Kidney (tissue), 14 donors: ENCODE data around the gene EFNB1. TPM values are rescaled to one million over a fixed set of nuclear protein-coding genes. Genes with fewer than 3 reads are reported as not detected.
A peak's percentile ranks its signal among the peaks of the same experiment; 100 is the strongest.

Experiments
- DNase-seq, 5 donors: peaks; one replicate each; pipeline ENCODE4 v3.0.0-alpha.2; 2013 to 2020
- FAIRE-seq: peaks from 2 replicates; lab custom pipeline; 2012; peaks lifted over from hg19 to GRCh38; lab: Jason Lieb, UNC
- H3K27ac ChIP-seq, 2 donors: one replicate each; pipeline ENCODE4 v1.7.0; 2013; ENCODE audit warnings: low read depth in 2 of 2, low read length in 2 of 2, inconsistent platforms in 1 of 2
- H3K27me3 ChIP-seq: one replicate; pipeline ENCODE4 v1.7.1; 2013; ENCODE audit warnings: low read length, inconsistent platforms; ENCODE audit not compliant: control insufficient read depth, insufficient read depth
- H3K36me3 ChIP-seq, 3 donors: one replicate each; pipeline versions ENCODE4 v1.7.0 to v1.7.1; 2013; ENCODE audit warnings: low read length in 3 of 3, control low read depth in 1 of 3, inconsistent platforms in 1 of 3; ENCODE audit not compliant: insufficient read depth in 3 of 3, control insufficient read depth in 2 of 3
- H3K4me1 ChIP-seq, 3 donors: one replicate each; pipeline versions ENCODE4 v1.7.0 to v1.7.1; 2013; ENCODE audit warnings: low read length in 3 of 3, inconsistent platforms in 1 of 3, low read depth in 1 of 3; ENCODE audit not compliant: control insufficient read depth in 2 of 3, insufficient read depth in 2 of 3
- H3K4me3 ChIP-seq, 3 donors: one replicate each; pipeline versions ENCODE4 v1.7.0 to v1.8.1; 2013; ENCODE audit warnings: low read length in 3 of 3, control low read depth in 1 of 3, inconsistent platforms in 1 of 3
- H3K9ac ChIP-seq, 3 donors: one replicate each; pipeline versions ENCODE4 v1.7.0 to v1.7.1; 2013; ENCODE audit warnings: low read length in 3 of 3, control low read depth in 1 of 3, inconsistent platforms in 1 of 3
- H3K9me3 ChIP-seq, 3 donors: one replicate each; pipeline versions ENCODE4 v1.7.0 to v1.7.1; 2013; ENCODE audit warnings: low read length in 3 of 3, control low read depth in 1 of 3, inconsistent platforms in 1 of 3; ENCODE audit not compliant: control insufficient read depth in 2 of 3, insufficient read depth in 1 of 3
- CTCF ChIP-seq: IDR thresholded peaks from 3 replicates; pipeline ENCODE4 v1.5.1; 2012; ENCODE audit warnings: mild to moderate bottlenecking, moderate library complexity, borderline replicate concordance; ENCODE audit not compliant: insufficient read depth; ENCODE audit errors: extremely low read depth
- intact Hi-C: fragments of 100-400 bp; cut with DNase I; formaldehyde crosslinking; loops from one replicate; pipeline ENCODE4 v1.11.1; 2022
- polyA plus RNA-seq: library from polyadenylated mRNA; stranded (reverse); fragments of 350-450 nt; fragmentation: Illumina TruSeq; extraction: RNeasy Lipid Tissue Mini Kit (QIAGEN cat#74804); gene quantifications from one replicate; pipeline ENCODE4 v1.2.3, GENCODE V29; 2014; ENCODE audit warnings: low read depth, low replicate concordance; ENCODE audit not compliant: insufficient read depth
- total RNA-seq: library from RNA; stranded (reverse); fragmentation: NEBNext Ultra II Directional; extraction: Animal tissue kit (Norgen Biotek cat#: 25700); gene quantifications from one replicate; pipeline ENCODE4 v1.2.1, GENCODE V29; 2021
- donor health status: control.
- donor health status: control.
- donor health status: control.
- donor health status: control.
- donor health status: control.
- donor health status: DM: yes; HTN: yes; CAD: no.
- donor health status: Normal renal cell carcinoma (clear cell type).

Gene EFNB1
- total and polyA plus RNA-seq, 2 donors from 2014 or later: 50.6 to 53.0 TPM

- intact Hi-C loops: no loop called here
- DNase-seq: no peak
- H3K4me1 ChIP-seq: no peaks in the 10 kb centered on the region
- H3K9ac ChIP-seq: no peak overlapping the region
- no peaks in the 10 kb centered on the region for H3K27me3 ChIP-seq
- no peak overlapping the region for H3K4me3 ChIP-seq
- H3K9me3 ChIP-seq: no peaks in the 10 kb centered on the region
- no peak overlapping the region for H3K27ac ChIP-seq
- no peak for TF ChIP-seq CTCF
- FAIRE-seq: no peak
- H3K36me3 ChIP-seq: no peaks in the 10 kb centered on the region
Observed at GRCh38 chrX:68881911-68882310, 53.1 kb downstream of the EFNB1 start.

- TF ChIP-seq CTCF: no peak
- intact Hi-C loops: no loop called here
- Histone ChIP-seq H3K36me3 (no peaks in the 10 kb centered on the region), H3K27me3 (no peaks in the 10 kb centered on the region), H3K27ac (no peak overlapping the region), H3K4me3 (no peak overlapping the region), H3K9ac (no peak overlapping the region), H3K4me1 (no peaks in the 10 kb centered on the region), H3K9me3 (no peaks in the 10 kb centered on the region)
- DNase-seq (peak in 2 of 5 donors; percentile 49 to 55), FAIRE-seq (no peak)
Observed at GRCh38 chrX:68883800-68884199, 55.0 kb downstream of the EFNB1 start.

GRCh38 chrX:68889249-68889648, 60.4 kb downstream of the EFNB1 start:
- no peak for TF ChIP-seq CTCF
- Histone ChIP-seq H3K9me3 (no peaks in the 10 kb centered on the region), H3K4me1 (peaks cover 0 to 5% (median 0%) of the 10 kb centered on the region in 3 donors), H3K4me3 (no peak overlapping the region), H3K27ac (no peak overlapping the region), H3K9ac (no peak overlapping the region), H3K36me3 (no peaks in the 10 kb centered on the region), H3K27me3 (no peaks in the 10 kb centered on the region)
- no peak for FAIRE-seq
- intact Hi-C loops: no loop called here
- no peak for DNase-seq

Other genes starting within 250 kb of the EFNB1 start
- gene STARD8, start 181.4 kb upstream of the EFNB1 start, total RNA-seq: 23.4 TPM
- gene STARD8, start 181.4 kb upstream of the EFNB1 start, polyA plus RNA-seq: 12.7 TPM